Measurements from ENCODE around the gene ODAD4. TPM values are rescaled to one million over a fixed set of nuclear protein-coding genes. Genes with fewer than 3 reads are reported as not detected.

Gene ODAD4
- total and polyA plus RNA-seq, 2 of the 8 experiments (the other 6 are each of a cell fraction or from before 2014, with no cell fraction given): 0.48 to 1.3 TPM

DNA sequence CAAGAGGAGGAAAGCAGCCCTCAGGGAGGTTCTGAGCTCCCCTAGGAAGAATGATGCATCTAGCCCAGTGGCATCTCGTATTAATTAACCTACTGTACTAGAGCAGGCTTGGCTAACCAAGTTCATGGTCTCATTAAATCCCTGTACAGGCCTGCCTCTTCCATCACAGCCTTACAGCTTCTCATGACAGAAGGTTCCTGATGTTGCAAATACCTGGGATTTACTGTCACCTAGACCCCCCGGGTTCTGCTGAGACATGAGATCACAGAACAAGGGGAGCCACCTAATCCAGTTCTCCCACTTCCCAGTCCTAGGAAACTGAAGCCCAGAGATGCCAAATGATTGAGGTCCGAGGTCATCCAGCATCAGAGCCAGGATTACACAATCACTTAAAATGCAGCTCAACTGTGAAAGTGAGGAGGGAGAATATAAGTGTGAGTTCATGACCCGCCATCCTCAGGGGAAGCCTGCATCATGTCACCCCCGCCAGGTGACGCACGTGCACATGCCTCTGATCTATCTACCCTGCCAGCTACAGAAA lies 35.6 kb upstream of the ODAD4 start (continued):
- TF ChIP-seq, protein P1, sequence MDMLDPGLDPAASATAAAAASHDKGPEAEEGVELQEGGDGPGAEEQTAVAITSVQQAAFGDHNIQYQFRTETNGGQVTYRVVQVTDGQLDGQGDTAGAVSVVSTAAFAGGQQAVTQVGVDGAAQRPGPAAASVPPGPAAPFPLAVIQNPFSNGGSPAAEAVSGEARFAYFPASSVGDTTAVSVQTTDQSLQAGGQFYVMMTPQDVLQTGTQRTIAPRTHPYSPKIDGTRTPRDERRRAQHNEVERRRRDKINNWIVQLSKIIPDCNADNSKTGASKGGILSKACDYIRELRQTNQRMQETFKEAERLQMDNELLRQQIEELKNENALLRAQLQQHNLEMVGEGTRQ (IDR thresholded peaks at IDR 0.05; ENCODE audit: low read length): no peak
- TF ChIP-seq HDAC6 (IDR thresholded peaks at IDR 0.05; ENCODE audit: low read depth, low read length): no peak
- no peak for TF ChIP-seq TAF7 (optimal IDR thresholded peaks at IDR 0.05; ENCODE audit: borderline replicate concordance, low read depth, low read length)

Measured in H1 (cell line).